Fibroblast of skin of scalp (primary cell): ENCODE data around the gene PIK3R3.
"Not testable (repeated sequence)": the region's sequence is repeated elsewhere in the genome, so short reads cannot be mapped to it uniquely, and the experiment has no call there.

Experiments
- DNase-seq: peaks from one replicate; pipeline ENCODE4 v3.0.0-alpha.2; 2013

The PIK3R3 gene

DNA sequence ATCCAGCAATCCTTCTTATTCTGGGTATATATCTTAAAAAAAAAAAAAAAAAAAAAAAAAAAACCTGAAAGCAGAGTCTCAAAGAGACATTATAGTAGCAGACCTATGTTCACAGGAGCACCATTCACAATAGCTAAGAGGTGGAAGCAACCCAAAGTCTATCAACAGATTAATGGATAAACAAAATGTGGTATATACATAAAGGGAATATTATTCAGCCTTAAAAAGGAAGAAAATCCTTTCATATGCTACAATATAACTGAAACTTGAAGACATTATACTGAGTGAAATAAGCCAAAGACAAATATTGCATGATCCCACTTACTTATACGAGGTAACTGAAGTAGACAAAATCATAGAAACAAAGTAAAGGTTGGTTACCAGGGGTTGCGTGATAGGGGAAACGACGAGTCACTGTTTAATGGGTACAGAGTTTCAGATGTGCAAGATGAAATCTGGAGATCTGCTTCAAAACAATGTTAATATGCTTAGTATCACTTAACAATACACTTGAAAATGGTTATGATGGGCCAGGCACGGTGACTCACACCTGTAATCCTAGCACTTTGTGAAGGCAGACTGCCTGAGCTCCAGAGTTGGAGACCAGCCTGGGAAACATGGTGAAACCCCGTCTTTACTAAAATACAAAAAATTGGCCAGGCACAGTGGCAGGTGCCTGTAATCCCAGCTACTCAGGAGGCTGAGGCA lies 29.5 kb downstream of the PIK3R3 start:
- DNase-seq = no peak

DNA sequence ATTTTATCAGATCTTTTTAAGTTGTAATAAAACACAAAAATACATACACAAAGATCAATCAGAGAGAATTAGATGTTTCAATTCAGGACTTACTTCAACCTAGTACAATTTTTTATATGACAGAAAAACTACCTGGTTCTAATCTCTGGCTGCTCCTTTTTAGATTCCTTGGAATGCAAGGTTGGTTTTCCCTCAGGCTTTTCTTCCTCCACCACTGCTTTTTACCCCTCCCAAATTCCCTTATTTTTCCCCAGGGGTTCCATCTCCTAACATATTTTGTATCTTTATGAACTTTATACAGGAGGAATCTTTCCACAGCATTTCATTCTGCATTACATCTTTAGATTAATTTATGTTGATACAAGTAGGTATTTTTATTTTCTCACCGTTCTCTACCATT lies 33.2 kb downstream of the PIK3R3 start:
- no peak for DNase-seq

DNA sequence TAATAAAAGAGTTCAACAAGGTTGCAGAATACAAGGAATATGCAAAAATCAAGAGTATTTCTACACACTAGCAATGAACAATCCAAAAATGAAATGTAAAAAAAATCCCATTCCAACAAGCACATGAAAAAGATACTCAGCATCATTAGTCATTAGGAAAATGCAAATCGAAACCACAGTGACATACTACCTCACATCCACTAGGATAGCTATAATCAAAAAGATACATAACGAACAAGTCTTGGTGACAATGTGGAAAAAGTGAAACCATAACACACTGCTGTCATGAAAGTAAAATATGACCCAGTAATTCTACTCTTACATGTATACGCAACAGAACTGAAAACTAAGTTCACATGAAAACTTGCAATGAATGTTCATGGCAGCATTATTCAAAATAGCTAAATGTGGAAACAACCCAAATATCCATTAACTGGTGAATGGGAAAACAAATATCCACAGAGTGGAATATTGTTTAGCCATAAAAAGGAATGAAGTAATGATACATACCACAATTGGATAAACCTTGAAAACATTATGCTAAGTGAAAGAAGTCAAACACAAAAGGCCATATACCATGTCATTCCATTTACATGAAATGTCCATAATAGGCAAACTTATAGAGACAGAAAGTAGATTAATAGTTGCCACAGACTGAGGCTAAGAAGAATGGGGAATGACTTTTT lies 34.3 kb downstream of the PIK3R3 start:
- no peak for DNase-seq

DNA sequence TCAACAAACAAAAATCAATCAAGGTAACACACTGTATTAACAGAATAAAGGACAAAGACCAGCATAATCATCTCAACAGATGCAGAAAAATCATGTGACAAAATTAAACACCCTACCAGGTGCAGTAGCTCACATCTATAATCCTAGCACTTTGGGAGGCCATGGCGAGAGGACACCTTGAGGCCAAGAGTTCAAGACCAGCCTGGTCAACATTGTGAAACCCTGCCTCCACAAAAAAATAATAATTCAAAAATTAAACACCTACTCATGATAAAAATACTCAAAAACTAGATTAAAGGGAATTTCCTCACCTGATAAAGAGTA lies 35.3 kb downstream of the PIK3R3 start:
- no peak for DNase-seq

DNA sequence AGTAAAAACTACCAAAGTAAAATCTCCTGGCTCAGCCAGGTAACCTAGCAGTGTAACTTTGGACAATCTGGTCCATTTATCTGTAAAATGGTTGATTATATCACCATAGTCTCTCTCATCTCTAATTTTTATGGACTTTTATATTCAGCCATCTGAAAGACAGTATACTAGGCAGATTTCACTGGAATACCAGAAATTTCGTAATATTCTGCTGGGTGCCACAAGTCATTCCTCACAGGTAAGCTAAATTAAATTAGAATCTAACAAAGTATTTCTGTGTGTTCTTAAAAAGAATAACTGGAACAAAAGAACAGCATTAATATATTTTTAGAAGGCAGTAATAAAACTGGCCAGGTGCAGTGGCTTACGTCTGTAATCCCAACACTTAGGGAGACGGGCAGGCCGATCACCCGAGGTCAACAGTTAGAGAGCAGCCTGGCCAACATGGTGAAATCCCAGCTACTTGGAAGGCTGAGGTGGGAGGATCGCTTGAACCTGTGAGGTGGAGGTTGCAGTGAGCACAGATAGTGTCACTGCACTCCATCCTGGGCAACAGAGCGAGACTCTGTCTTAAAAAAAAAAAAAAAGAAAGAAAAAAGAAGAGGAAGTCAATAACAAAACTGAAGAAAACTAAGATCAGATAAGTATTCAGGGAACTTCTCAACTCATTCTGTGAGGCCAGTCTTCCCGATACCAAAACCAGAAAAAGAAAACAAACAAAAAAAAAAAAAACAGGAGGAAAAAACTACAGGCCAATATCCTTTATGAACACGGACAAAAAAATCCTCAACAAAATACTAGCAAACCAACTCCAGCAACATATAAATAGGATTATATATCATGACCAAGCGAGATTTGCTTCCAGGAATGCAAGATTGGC lies 35.9 kb downstream of the PIK3R3 start:
- DNase-seq = no peak

DNA sequence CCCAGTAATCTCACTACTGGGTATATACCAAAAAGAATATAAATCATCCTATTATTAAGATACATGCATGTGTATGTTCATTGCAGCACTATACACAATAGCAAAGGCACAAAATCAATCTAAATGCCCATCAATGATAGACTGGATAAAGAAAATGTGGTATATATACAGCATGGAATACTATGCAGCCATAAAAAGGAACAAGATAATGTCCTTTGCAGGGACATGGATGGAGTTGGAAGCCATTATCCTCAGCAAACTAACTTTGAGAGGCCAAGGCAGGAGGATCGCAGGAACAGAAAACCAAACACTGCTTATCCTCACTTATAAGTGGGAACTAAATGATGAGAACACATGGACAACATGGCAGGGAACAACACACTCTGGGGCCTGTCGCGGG lies 37.3 kb downstream of the PIK3R3 start:
- DNase-seq = not testable (repeated sequence)

DNA sequence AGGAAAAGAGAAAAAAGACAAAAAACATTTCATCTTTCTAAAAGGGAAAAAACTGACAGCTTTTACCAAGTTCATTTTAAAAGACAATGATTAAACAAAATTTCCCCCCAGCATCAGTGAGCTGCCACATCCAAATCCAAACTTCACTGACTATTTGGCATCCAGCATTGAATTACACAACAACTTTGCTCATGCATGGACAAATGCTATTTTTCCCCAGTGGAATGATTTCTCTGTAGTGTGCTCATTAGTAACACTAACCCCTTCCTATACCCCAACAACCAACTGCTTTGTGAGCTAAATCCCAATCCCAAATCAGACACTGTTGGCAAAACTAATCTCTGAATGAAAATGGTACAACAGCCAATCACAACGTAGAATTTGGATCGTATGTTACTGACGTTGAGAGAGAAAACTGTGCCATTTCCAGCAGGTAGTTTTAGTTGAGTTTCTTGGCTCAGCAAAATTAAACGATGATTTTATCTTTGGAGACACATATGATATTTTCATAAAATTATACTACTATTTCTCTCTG lies 37.9 kb downstream of the PIK3R3 start:
- no peak for DNase-seq

DNA sequence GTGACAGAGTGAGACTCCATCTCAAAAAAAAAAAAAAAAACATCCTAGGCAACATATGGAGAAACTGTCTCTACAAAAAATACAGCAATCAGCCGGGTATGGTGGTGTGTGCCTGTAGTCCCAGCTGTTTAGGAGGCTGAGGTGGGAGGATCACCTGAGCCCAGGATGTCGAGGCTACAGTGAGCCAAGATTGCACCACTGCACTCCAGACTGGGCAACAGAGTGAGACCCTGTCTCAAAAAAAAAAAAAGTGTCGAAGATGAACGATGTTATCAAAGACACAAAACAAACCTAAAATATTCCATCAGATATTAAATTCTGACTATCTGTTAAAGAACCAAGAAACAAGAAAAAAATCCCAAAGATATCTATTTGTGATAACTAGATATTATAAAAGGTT lies 38.6 kb downstream of the PIK3R3 start:
- not testable (repeated sequence) for DNase-seq

DNA sequence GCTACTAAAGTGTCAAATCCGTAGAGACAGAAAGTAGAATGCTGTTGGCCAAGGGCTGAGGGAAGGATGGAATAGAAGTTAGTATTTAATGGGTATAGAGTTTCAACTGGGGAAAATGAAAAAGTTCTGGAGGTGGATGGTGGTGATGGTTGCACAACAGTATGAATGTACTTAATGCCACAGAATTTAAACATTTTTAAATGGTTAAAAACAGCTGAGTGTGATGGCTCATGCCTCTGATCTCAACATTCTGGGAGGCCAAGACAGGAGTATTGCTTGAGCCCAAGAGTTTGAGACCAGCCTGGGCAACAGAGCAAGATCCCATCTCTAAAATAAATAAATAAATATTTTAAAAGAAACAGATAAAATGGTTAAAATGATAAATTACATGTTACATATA lies 44.5 kb downstream of the PIK3R3 start:
- DNase-seq = no peak

DNA sequence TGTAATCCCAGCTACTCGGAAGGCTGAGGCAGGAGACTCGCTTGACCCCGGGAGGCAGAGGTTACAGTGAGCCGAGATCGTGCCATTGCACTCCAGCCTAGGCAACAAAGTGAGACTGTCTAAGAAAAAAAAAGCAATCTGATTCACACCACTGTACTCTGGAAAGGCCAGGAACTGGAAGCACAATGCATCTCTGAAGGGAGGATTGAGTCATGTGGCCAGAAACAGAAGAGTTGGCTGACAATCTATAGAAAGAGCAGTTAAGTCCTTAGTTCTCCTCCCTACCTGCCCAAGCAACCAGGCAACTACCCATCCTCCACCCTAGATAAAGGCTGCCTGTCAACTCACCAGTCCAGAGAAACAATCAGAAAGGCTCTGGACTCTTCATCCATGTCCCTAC lies 45.9 kb downstream of the PIK3R3 start:
- no peak for DNase-seq

DNA sequence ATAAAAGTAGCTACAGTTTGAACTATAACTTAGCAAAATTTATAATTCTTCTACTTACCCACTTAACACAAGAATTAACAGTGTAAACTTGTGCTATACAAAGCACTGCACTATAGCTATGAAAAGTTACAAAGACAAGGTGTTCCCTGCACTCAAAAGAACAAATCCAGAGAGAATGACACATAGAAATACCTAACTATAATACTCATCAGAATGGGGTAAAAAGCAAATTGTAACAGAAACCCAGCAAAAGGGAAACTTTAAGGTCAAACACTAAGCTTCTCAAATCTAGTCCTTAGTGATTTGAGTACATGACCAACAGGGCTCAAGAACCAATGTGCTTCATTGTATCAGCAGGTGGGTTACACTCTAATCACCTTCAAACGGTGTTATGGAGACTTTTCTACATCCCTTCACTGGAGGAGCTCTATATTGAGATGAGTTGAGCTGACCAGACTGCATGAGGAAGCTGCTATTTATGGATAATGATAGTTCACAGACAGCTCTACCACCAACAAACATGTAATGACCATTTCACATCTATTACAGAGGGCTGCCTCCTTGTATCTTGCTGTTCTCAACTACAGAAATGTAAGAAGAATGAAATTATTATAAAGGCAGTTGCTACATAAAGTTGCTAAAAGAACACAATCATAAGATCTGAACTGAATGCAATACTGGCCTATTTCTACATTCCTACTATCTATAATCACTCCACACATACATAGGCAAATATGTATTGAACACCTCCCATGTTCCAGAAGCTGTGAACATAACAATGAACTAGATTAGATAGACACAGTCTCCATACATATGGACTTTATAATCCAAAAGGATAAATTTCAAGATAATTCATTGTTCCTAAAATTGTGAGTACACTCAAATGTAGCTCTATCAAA lies 47.6 kb downstream of the PIK3R3 start:
- peak; percentile 5 for DNase-seq

DNA sequence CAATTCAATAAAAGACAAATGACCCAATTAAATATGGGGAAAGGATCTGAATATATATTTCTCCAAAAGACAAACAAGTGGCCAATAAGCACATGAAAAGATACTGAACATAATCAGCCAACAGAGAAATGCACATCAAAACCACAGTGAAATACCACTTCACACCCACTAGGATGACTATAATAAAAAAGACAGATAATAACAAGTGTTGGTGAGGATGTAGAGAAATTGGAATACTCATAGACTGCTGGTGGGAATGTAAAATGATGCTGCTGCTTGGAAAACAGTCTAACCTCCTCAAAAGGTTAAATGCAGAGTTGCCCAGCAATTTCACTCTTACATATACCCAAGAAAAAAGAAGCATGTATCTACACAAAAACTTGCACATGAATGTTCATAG lies 48.9 kb downstream of the PIK3R3 start:
- no peak for DNase-seq

DNA sequence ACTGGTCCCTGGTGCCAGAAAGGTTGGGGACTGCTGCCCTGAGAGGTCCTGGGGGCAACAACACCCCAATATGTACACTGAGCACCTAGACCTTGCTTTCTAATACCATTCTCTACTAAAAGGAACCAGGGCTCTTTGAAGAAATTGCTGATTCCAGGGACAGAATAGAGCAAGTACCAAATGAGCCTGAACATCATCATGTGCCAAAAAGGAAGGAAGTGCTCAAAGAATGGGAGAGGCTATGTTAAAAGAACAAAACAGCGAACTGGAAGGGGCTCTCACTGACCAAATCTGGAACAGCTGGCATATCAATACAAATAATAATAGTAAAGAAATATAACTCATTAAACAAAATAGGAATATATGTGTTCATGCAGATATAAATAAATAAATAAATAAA lies 50.8 kb downstream of the PIK3R3 start:
- DNase-seq = no peak

DNA sequence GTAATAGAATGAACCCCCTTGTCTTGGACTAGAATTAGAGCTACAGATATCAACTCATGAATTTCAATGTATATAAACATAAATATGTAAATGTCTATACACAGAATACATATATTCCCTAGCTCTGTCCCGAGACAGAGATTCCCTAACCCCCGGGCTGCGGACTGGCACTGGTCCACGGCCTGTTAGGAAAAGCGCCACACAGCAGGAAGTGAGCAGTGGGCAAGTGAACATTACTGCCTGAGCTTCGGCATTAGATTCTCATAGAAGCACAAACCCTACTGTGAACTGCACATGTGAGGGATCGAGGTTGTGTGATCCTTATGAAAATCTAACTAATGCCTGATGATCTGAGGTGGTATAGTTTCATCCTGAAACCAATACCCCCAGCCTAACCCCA lies 51.2 kb downstream of the PIK3R3 start:
- DNase-seq = no peak

DNA sequence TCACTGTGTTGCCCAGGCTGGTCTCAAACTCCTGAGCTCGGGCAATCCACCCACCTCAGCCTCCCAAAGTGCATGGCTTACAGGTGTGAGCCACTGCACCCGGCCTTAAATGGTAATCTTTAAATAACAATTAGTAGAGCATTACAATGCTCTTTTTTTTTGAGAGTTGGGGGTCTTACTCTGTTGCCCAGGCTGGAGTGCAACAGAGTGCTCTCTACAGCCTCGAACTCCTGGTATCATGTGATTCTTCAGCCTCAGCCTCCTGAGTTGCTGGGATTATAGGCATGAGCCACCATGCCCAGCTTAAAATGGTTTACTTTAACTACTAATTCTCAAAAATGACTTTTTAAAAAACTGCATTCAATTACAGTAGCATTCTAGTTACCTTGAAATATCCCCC lies 52.2 kb downstream of the PIK3R3 start:
- DNase-seq = no peak

DNA sequence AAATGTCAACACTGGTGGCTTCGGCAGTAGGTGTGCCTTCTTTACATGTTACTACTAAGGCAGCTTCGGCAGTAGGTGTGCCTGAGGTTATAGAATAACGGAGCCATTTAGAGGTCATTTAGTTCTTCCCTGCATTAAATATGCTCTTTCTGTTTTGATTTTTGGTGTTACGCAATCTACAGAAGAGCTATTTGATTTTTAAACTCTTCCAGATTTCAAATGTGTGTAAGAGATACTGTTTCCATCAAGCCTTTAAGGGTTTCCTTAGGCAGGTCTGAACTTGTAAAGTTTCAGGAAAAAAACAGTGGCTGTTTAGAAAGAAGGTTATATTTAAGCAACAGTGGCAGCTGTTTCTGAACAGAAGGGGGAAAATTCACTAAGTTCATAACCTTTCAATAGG lies 54.8 kb downstream of the PIK3R3 start:
- DNase-seq = no peak

DNA sequence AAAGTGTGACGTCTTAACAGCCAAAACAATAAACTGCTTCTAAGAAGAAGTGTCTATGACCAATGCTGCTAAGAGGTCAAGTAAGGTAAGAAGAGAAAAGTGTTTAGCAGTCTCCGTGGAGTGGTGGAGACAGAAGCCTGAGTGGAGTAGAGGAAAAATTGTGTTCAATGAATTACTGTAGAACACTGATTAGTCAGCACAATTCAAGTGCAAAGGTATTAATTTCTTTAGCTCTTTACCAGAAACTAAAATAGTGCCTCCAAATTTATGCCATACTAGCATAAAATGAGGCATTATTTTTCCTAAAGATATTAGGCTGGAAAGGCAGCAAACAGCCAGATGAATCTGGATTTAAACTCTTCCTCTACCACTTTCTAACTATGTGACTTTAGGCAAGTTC lies 56.1 kb downstream of the PIK3R3 start:
- DNase-seq = no peak

DNA sequence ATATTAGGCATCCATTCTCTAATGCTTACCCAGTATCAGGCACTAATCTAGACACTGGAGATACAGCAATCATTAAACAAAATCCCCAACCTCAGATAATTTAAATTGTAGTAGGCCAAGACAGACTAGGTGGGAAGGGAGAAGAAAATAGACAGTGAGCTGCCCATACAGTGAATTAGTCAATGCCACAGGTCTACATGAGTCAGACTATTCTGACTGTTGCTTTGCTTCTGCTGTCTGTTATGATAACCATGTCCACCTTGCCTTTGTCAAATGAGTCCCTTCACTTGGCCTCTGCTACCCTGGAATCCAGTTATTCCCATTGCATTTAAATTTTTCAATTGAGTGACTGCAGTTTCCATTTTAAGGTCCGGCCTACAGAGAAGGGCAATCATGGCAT lies 59.5 kb downstream of the PIK3R3 start:
- no peak for DNase-seq

DNA sequence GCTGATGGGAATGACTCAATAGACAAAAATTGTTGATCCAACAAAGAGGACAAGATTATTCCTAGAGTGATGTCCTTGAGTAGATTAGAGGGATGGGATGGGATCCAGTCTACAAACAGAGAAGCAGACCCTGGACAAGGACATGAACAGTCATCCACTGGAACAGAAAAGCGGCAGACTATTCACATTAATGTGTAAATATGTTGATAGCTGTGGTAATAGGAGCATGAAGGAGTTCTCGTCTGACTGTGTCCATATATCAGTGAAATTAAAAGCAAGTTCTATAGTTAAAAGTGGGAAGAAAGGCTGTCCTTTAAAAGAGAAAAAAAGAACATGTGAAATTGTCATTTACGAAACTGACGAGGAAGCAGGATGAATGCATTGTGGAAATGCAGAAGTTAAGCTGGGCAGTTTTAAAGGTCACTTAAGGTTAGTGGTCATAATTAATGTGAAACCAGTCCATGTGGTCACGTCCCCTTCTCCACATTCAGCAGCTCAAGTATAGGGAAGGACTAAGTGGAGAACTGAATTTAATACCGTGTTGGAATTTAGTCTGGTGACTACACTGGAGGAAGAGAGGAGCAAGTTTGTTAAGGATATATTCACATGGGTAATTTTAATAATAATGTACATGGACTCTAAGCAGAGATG lies 62.1 kb downstream of the PIK3R3 start:
- DNase-seq = no peak

DNA sequence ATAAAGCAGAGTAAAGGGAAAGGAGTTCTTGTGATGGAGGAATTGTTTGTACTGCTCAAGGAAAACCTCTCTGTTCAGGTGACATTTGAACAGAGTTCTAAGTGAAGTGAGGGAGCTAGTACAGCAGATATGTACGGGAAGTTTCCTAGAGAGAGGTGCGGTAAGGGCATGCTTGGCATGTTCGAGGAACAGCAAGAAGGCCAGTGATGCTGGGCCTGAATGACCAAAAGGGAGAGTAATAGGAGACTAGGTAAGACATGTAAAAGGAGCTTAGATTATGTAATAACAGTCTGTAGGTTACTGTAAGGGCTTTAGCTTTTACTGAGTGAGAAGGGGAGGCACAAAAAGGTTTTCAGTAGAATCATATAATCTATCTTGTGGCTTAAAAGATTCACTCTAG lies 63.9 kb downstream of the PIK3R3 start:
- DNase-seq = no peak

DNA sequence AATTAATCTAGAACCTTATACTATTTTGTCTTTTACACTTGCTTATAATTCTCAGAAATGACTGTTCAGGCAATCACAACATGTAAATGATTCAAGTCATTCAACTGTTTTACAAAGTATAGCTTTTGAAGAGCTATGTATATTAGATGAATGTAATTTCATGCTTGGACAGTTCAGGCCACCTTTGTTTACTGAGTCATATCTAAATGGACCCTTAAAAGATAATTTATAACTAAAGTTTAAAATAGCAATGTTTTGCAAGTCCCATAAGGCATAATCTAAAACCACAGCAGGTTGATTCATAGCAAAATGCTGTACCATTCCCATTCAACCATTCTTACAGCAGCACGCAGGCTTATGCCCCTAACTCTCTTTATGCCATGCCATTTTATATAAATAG lies 64.8 kb downstream of the PIK3R3 start:
- DNase-seq = no peak

DNA sequence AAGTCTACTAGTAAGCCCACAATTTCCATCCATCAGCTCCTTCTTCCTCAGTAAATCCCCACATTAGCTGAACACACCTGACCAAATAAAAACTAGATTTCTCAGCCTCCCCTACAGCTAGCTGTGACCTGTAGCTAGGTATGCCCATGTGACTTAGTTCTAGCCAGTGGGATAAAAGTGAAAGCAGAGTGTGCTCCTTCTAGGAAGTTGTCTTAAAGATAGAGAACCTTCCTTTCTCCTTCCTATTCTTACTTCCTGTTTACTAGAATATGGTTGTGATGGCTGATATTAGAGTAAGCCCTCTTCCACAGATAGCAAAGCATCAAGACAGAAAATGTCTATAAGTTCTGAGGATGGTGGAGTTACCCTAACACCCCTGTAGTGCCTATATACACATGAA lies 67.0 kb downstream of the PIK3R3 start:
- DNase-seq = no peak
